Neural cell (in vitro differentiated cells): ENCODE measurements around the gene CRACR2B. TPM values are rescaled to one million over a fixed set of nuclear protein-coding genes. Genes with fewer than 3 reads are reported as not detected.
A peak's percentile ranks its signal among the peaks of the same experiment; 100 is the strongest.

Experiments
- H2AFZ ChIP-seq: fragments of 200-600, 300-800 bp; sonication (generic), shearing (Covaris generic); 2 replicates; pipeline ENCODE4 v1.6.0; 2014; ENCODE audit warnings: low read depth, mild to moderate bottlenecking, antibody characterized with exemption, low read length, moderate library complexity
- H3F3A ChIP-seq: fragments of 200-600 bp; shearing (Covaris generic); 2 replicates; pipeline ENCODE4 v1.6.1; 2016; ENCODE audit warnings: mild to moderate bottlenecking, moderate library complexity, mixed read lengths, antibody characterized with exemption, low read length; ENCODE audit not compliant: insufficient read depth, poor library complexity, severe bottlenecking
- H3K27ac ChIP-seq: fragments of 200-600, 300-800 bp; sonication (generic), shearing (Covaris generic); 2 replicates; pipeline ENCODE4 v1.5.1; 2014; ENCODE audit warnings: mild to moderate bottlenecking, low read length, moderate library complexity
- H3K27me3 ChIP-seq: fragments of 300-800, 200-600 bp; sonication (generic), shearing (Covaris generic); 2 replicates; pipeline ENCODE4 v1.6.0; 2014; ENCODE audit warnings: mild to moderate bottlenecking, low read depth, low read length, moderate library complexity; ENCODE audit not compliant: insufficient read depth
- H3K36me3 ChIP-seq: fragments of 300-800, 200-600 bp; sonication (generic), shearing (Covaris generic); 2 replicates; pipeline ENCODE4 v1.5.1; 2014; ENCODE audit warnings: mild to moderate bottlenecking, antibody characterized with exemption, low read length, moderate library complexity; ENCODE audit not compliant: insufficient read depth
- H3K4me2 ChIP-seq: fragments of 300-800, 200-600 bp; sonication (generic), shearing (Covaris generic); 2 replicates; pipeline ENCODE4 v1.6.0; 2014; ENCODE audit warnings: mild to moderate bottlenecking, low read length
- H3K4me3 ChIP-seq: fragments of 300-800, 200-600 bp; sonication (generic), shearing (Covaris generic); 2 replicates; pipeline ENCODE4 v1.5.1; 2014; ENCODE audit warnings: mild to moderate bottlenecking, low read length, moderate library complexity
- H3K79me2 ChIP-seq: fragments of 200-600 bp; shearing (Covaris generic); replicated peaks from 2 replicates; pipeline ENCODE4 v1.6.0; 2014; ENCODE audit warnings: mild to moderate bottlenecking, low read length, moderate library complexity; ENCODE audit not compliant: insufficient read depth
- H3K9ac ChIP-seq: fragments of 300-800, 200-600 bp; sonication (generic), shearing (Covaris generic); 2 replicates; pipeline ENCODE4 v1.6.1; 2016; ENCODE audit warnings: mild to moderate bottlenecking, low read length, mixed read lengths
- H3K9me2 ChIP-seq: fragments of 200-600 bp; shearing (Covaris generic); 2 replicates; pipeline ENCODE4 v1.6.1; 2016; ENCODE audit warnings: mild to moderate bottlenecking, low read length, mixed read lengths; ENCODE audit not compliant: insufficient read depth
- H3K9me3 ChIP-seq: fragments of 200-600, 300-800 bp; sonication (generic), shearing (Covaris generic); 2 replicates; pipeline ENCODE4 v1.6.1; 2016; ENCODE audit warnings: mild to moderate bottlenecking, mixed run types, low read length, moderate library complexity, mixed read lengths
- H4K20me1 ChIP-seq: fragments of 200-600 bp; shearing (Covaris generic); 2 replicates; pipeline ENCODE4 v1.6.1; 2016; ENCODE audit warnings: mild to moderate bottlenecking, mixed run types; ENCODE audit not compliant: insufficient read depth
- CTCF ChIP-seq: fragments of 450-650 bp; IDR thresholded peaks from 2 replicates; pipeline ENCODE4 v1.5.1; 2014; ENCODE audit warnings: antibody characterized with exemption, mild to moderate bottlenecking, moderate library complexity; ENCODE audit not compliant: poor library complexity, severe bottlenecking
- EP300 ChIP-seq: fragments of 450-650 bp; conservative IDR thresholded peaks from 2 replicates; pipeline ENCODE4 v1.6.1; 2014; ENCODE audit warnings: antibody characterized with exemption, mild to moderate bottlenecking, moderate library complexity; ENCODE audit not compliant: poor library complexity, severe bottlenecking
- EZH2 ChIP-seq: fragments of 200-600, 300-800 bp; shearing (Covaris generic), sonication (generic); IDR thresholded peaks from 2 replicates; pipeline ENCODE4 v1.6.1; 2014; ENCODE audit warnings: antibody characterized with exemption, low read length, borderline replicate concordance, mild to moderate bottlenecking; ENCODE audit not compliant: insufficient read depth, poor library complexity, severe bottlenecking
- MXI1 ChIP-seq: fragments of 450-650 bp; conservative IDR thresholded peaks from 2 replicates; pipeline ENCODE4 v1.6.1; 2014; ENCODE audit warnings: antibody characterized with exemption, mild to moderate bottlenecking; ENCODE audit not compliant: poor library complexity, severe bottlenecking
- POLR2AphosphoS5 ChIP-seq: IDR thresholded peaks from 2 replicates; pipeline ENCODE4 v1.6.1; 2012
- RAD21 ChIP-seq: fragments of 450-650 bp; conservative IDR thresholded peaks from 2 replicates; pipeline ENCODE4 v1.6.1; 2014; ENCODE audit warnings: antibody characterized with exemption, mild to moderate bottlenecking, moderate library complexity
- REST ChIP-seq: IDR thresholded peaks from 2 replicates; pipeline ENCODE4 v1.6.1; 2012; ENCODE audit warnings: borderline replicate concordance
- SMC3 ChIP-seq: fragments of 450-650 bp; conservative IDR thresholded peaks from 2 replicates; pipeline ENCODE4 v1.6.1; 2014; ENCODE audit warnings: antibody characterized with exemption, mild to moderate bottlenecking, moderate library complexity; ENCODE audit not compliant: poor library complexity
- TAF1 ChIP-seq: IDR thresholded peaks from 2 replicates; pipeline ENCODE4 v1.6.1; 2012; ENCODE audit warnings: low read depth
- polyA plus RNA-seq: library from polyadenylated mRNA; depleted of rRNA; stranded (reverse); fragments of >200 nt; gene quantifications from 2 replicates; pipeline ENCODE4 v1.2.3, GENCODE V29; 2014

The CRACR2B gene
- polyA plus RNA-seq, 1 donor from 2014 or later = 1.2 TPM

- no peak overlapping the region for H2AFZ ChIP-seq
- peak overlapping the region; percentile 83 for H3K9ac ChIP-seq
- H3K27me3 ChIP-seq = peaks cover 4% of the 10 kb centered on the region
- H3K9me3 ChIP-seq = no peaks in the 10 kb centered on the region
- TF ChIP-seq TAF1 (no peak), POLR2AphosphoS5 (no peak), EP300 (no peak), EZH2 (no peak), RAD21 (no peak), SMC3 (no peak)
- no peaks in the 10 kb centered on the region for H3F3A ChIP-seq
- H3K27ac ChIP-seq = no peak overlapping the region
- no peaks in the 10 kb centered on the region for H3K36me3 ChIP-seq
- H3K79me2 ChIP-seq = peaks cover 12% of the 10 kb centered on the region
- H3K4me3 ChIP-seq = peak overlapping the region; percentile 88
- H4K20me1 ChIP-seq = no peaks in the 10 kb centered on the region
- no peak overlapping the region for H3K4me2 ChIP-seq
- no peaks in the 10 kb centered on the region for H3K9me2 ChIP-seq
Measured at GRCh38 chr11:843086-843734, 15.5 kb downstream of the CRACR2B start.

GRCh38 chr11:843818-844692 is 16.3 kb downstream of the CRACR2B start:
- H3K9ac ChIP-seq = no peak overlapping the region
- H3K9me3 ChIP-seq = no peaks in the 10 kb centered on the region
- H3K27ac ChIP-seq = no peak overlapping the region
- no peaks in the 10 kb centered on the region for H3F3A ChIP-seq
- H4K20me1 ChIP-seq = no peaks in the 10 kb centered on the region
- H3K9me2 ChIP-seq = no peaks in the 10 kb centered on the region
- peaks cover 4% of the 10 kb centered on the region for H3K27me3 ChIP-seq
- no peak overlapping the region for H3K4me3 ChIP-seq
- TF ChIP-seq SMC3 = no peak
- no peak for TF ChIP-seq EZH2
- TF ChIP-seq MXI1 = no peak
- no peak for TF ChIP-seq POLR2AphosphoS5
- no peak for TF ChIP-seq CTCF
- H3K4me2 ChIP-seq = no peak overlapping the region
- H2AFZ ChIP-seq = no peak overlapping the region
- peaks cover 12% of the 10 kb centered on the region for H3K79me2 ChIP-seq
- no peaks in the 10 kb centered on the region for H3K36me3 ChIP-seq

- peaks cover 4% of the 10 kb centered on the region for H3K27me3 ChIP-seq
- no peak overlapping the region for H3K4me2 ChIP-seq
- no peak overlapping the region for H3K4me3 ChIP-seq
- H3K79me2 ChIP-seq = peaks cover 12% of the 10 kb centered on the region
- no peak overlapping the region for H2AFZ ChIP-seq
- H3K9me3 ChIP-seq = no peaks in the 10 kb centered on the region
- H4K20me1 ChIP-seq = no peaks in the 10 kb centered on the region
- TF ChIP-seq EP300 (no peak), SMC3 (no peak), EZH2 (no peak), REST (no peak), RAD21 (no peak)
- H3K27ac ChIP-seq = no peak overlapping the region
- H3K9me2 ChIP-seq = no peaks in the 10 kb centered on the region
- H3F3A ChIP-seq = no peaks in the 10 kb centered on the region
- no peak overlapping the region for H3K9ac ChIP-seq
- H3K36me3 ChIP-seq = no peaks in the 10 kb centered on the region
Measured at GRCh38 chr11:844693-845644, 17.2 kb downstream of the CRACR2B start.
